SJCRH30 (cell line): ENCODE results near the gene SSR1. TPM values are rescaled to one million over a fixed set of nuclear protein-coding genes. Genes with fewer than 3 reads are reported as not detected.

Source experiments
- DNase-seq, 2 experiments: peaks; one replicate each; pipeline ENCODE4 v3.0.0-alpha.2; 2015 to 2020
- H3K27ac ChIP-seq: fragments of 250-450 bp; sonication (Bioruptor Pico); 2 replicates; pipeline ENCODE4 v1.5.1; 2020; ENCODE audit warnings: mild to moderate bottlenecking, moderate library complexity
- H3K27me3 ChIP-seq: fragments of 250-450 bp; sonication (Bioruptor Pico); 2 replicates; pipeline ENCODE4 v1.5.1; 2020; ENCODE audit warnings: mild to moderate bottlenecking, moderate library complexity
- H3K36me3 ChIP-seq: fragments of 250-450 bp; sonication (Bioruptor Pico); 2 replicates; pipeline ENCODE4 v1.5.1; 2020; ENCODE audit warnings: mild to moderate bottlenecking, moderate library complexity
- H3K4me1 ChIP-seq: fragments of 250-450 bp; sonication (Bioruptor Pico); 2 replicates; pipeline ENCODE4 v1.5.1; 2020; ENCODE audit warnings: mild to moderate bottlenecking, moderate library complexity
- H3K4me3 ChIP-seq: fragments of 250-450 bp; sonication (Bioruptor Pico); 2 replicates; pipeline ENCODE4 v1.5.1; 2020; ENCODE audit warnings: mild to moderate bottlenecking, moderate library complexity
- H3K9me3 ChIP-seq: fragments of 250-450 bp; sonication (Bioruptor Pico); replicated peaks from 2 replicates; pipeline ENCODE4 v1.5.1; 2020; ENCODE audit warnings: mild to moderate bottlenecking, moderate library complexity
- total RNA-seq: library from RNA; depleted of rRNA; stranded (reverse); fragments of >200 nt; shearing (Covaris generic); gene quantifications from 2 replicates; pipeline ENCODE4 v1.2.3, GENCODE V29; 2014

The SSR1 gene
- total RNA-seq, 1 experiment from 2014 or later, result 52.1 TPM

DNA sequence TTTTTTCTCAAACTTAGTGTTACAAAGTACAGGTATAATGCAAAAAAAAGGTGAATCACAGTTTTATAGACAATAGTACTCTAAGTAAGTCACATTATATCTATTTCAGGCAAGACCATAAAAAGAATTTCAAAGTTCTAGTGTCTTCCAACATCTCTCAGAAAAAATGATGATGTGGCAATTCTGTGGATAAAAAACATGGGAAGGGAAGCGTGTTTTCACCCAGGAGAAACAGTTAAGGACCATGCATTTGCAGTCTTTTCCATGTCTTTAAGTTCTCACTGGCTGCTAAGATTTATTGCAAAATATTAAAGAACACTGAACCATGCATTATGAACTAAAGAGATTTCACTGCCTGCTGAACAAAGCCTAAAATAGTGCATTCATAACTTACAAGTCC is 1.8 kb downstream of the SSR1 start:
- no peak overlapping the region for H3K27ac ChIP-seq
- 0 out of 2 replicates have a peak overlapping the region, but pooled peaks have one; percentile 86 for H3K4me3 ChIP-seq
- no peak for DNase-seq
- 0 out of 2 replicates have a peak, but pooled peaks cover 2% of the 10 kb centered on the region for H3K4me1 ChIP-seq
- H3K27me3 ChIP-seq, result no peaks in the 10 kb centered on the region
- peaks cover 9% of the 10 kb centered on the region; the same call in 1 of the 2 replicates for H3K36me3 ChIP-seq
- no peaks in the 10 kb centered on the region for H3K9me3 ChIP-seq

DNA sequence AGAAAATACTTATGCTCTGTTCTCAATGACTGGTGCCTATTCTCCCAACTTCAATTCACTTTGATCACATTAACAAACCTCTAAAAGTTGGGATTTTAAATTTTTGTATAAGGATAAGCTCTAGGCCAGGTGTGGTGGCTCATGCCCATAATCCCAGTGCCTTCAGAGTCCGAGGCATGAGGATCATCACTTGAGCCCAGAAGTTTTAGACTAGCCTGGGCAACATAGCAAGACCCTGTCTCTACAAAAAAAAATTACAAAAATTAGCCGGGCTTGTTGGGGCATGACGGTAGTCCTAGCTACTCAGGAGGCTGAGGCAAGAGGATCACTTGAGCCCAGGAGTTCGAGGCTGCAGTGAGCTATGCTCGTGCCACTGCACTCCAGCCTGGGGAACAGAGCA is 3.9 kb downstream of the SSR1 start:
- no peaks in the 10 kb centered on the region for H3K27me3 ChIP-seq
- H3K4me1 ChIP-seq, result 0 out of 2 replicates have a peak, but pooled peaks cover 2% of the 10 kb centered on the region
- no peak for DNase-seq
- no peak overlapping the region for H3K27ac ChIP-seq
- no peak overlapping the region for H3K4me3 ChIP-seq
- H3K36me3 ChIP-seq, result peaks cover 13% of the 10 kb centered on the region; the same call in 1 of the 2 replicates
- no peaks in the 10 kb centered on the region for H3K9me3 ChIP-seq

- H3K36me3 ChIP-seq, result peaks cover 13% of the 10 kb centered on the region; the same call in 1 of the 2 replicates
- H3K9me3 ChIP-seq, result no peaks in the 10 kb centered on the region
- 0 out of 2 replicates have a peak, but pooled peaks cover 2% of the 10 kb centered on the region for H3K4me1 ChIP-seq
- H3K27ac ChIP-seq, result no peak overlapping the region
- H3K27me3 ChIP-seq, result no peaks in the 10 kb centered on the region
- DNase-seq, result no peak
- no peak overlapping the region for H3K4me3 ChIP-seq
Observed at GRCh38 chr6:7307533-7307932, 5.5 kb downstream of the SSR1 start.

- no peak overlapping the region for H3K4me3 ChIP-seq
- H3K4me1 ChIP-seq, result no peaks in the 10 kb centered on the region
- H3K9me3 ChIP-seq, result no peaks in the 10 kb centered on the region
- no peak for DNase-seq
- H3K27ac ChIP-seq, result no peak overlapping the region
- no peaks in the 10 kb centered on the region for H3K27me3 ChIP-seq
- H3K36me3 ChIP-seq, result peaks cover 30% of the 10 kb centered on the region; the same call in 1 of the 2 replicates
Observed at GRCh38 chr6:7304821-7305220, 8.2 kb downstream of the SSR1 start.

GRCh38 chr6:7301702-7302101 is 11.3 kb downstream of the SSR1 start:
- Histone ChIP-seq H3K27me3 (no peaks in the 10 kb centered on the region), H3K4me1 (no peaks in the 10 kb centered on the region), H3K4me3 (no peak overlapping the region), H3K9me3 (no peaks in the 10 kb centered on the region), H3K27ac (no peak overlapping the region), H3K36me3 (peaks cover 37% of the 10 kb centered on the region; the same call in 1 of the 2 replicates)
- DNase-seq, result no peak

- no peaks in the 10 kb centered on the region for H3K4me1 ChIP-seq
- H3K9me3 ChIP-seq, result no peaks in the 10 kb centered on the region
- no peak overlapping the region for H3K27ac ChIP-seq
- no peak overlapping the region for H3K4me3 ChIP-seq
- no peak for DNase-seq
- peaks cover 40% of the 10 kb centered on the region; the same call in 1 of the 2 replicates for H3K36me3 ChIP-seq
- H3K27me3 ChIP-seq, result no peaks in the 10 kb centered on the region
Observed at GRCh38 chr6:7300926-7301325, 12.1 kb downstream of the SSR1 start.

DNA sequence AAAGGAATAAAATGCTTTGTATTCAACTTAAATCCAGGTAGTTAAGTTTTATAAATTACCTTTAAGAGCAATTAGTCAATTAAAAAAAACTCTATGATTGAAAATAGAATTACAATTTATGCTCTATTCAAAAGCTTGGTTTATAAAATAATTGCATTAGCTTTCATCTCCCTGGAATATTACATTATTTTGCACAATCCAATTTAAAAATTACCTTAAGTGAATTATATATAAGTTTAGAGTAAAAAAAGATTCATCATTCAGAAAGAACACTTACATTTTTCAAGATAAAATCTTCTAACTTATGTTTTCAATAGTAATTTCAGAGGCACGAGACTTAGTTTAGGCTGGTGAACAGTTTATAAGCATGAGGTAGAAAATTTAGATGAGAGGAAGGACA is 14.9 kb downstream of the SSR1 start:
- H3K36me3 ChIP-seq, result peaks cover 44% of the 10 kb centered on the region; the same call in 1 of the 2 replicates

GRCh38 chr6:7296602-7297001 is 16.4 kb downstream of the SSR1 start:
- H3K27me3 ChIP-seq, result no peaks in the 10 kb centered on the region
- H3K36me3 ChIP-seq, result peaks cover 41% of the 10 kb centered on the region; the same call in 1 of the 2 replicates
- no peaks in the 10 kb centered on the region for H3K9me3 ChIP-seq
- no peaks in the 10 kb centered on the region for H3K4me1 ChIP-seq
- DNase-seq, result no peak
- no peak overlapping the region for H3K4me3 ChIP-seq
- H3K27ac ChIP-seq, result no peak overlapping the region

More for the DNA sequence above, 14.9 kb downstream of the SSR1 start:
- H3K4me3 ChIP-seq, result no peak overlapping the region
- H3K27me3 ChIP-seq, result no peaks in the 10 kb centered on the region
- H3K9me3 ChIP-seq, result no peaks in the 10 kb centered on the region
- no peak overlapping the region for H3K27ac ChIP-seq
- no peaks in the 10 kb centered on the region for H3K4me1 ChIP-seq
- no peak for DNase-seq

DNA sequence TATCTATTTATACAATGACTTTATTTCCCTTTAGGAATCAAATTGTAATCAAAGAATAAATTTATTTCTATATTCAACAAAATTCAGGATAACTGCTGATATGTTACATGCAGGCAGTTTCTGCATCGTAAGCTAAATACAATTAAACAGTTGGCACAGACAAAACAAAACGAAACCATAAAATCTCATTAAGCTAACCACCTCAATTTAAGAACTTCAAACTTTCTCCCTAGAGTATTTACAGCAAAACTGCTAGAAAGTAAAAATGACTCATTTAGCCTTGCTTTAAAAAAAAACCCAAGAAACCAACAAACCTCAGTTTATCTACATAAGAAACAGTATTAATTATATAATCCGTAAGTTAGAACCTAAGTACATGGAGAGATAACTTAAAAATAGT is 17.1 kb downstream of the SSR1 start:
- Histone ChIP-seq H3K4me1 (no peaks in the 10 kb centered on the region), H3K27me3 (no peaks in the 10 kb centered on the region), H3K27ac (no peak overlapping the region), H3K4me3 (no peak overlapping the region), H3K36me3 (peaks cover 34% of the 10 kb centered on the region; the same call in 1 of the 2 replicates), H3K9me3 (no peaks in the 10 kb centered on the region)
- no peak for DNase-seq

DNA sequence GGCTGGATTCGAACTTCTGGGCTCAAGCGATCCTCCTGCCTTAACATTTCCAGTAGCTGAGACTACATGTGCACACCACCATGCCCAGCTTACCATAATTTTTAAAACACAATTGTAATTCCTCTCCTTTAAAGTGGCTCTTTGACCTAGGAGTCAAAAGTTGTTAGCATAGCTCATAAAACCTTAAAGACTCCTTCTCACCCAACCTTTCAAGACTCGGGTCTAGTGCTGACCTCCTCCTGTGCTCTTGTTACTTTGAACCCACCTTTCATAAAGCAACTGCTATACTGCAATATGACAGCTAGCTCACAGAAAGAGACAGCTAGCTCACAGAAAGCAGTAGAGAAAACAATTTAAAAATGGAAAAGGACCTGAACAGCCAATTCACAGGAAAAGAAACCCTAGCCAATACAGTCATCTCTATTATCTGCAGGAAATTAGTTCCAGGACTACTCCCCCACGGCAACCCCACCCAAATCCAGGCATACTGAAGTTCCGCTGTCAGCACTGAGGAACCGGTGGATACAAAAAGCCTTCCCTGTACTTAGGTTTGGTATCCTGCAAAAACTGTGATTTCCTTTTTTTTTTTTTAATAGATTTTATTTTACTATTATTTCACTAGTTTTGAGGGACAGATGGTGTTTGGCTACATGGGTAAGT is 20.3 kb downstream of the SSR1 start:
- no peaks in the 10 kb centered on the region for H3K9me3 ChIP-seq
- H3K4me3 ChIP-seq, result no peak overlapping the region
- no peak for DNase-seq
- no peak overlapping the region for H3K27ac ChIP-seq
- peaks cover 15% of the 10 kb centered on the region for H3K36me3 ChIP-seq
- no peaks in the 10 kb centered on the region for H3K4me1 ChIP-seq
- H3K27me3 ChIP-seq, result no peaks in the 10 kb centered on the region

DNA sequence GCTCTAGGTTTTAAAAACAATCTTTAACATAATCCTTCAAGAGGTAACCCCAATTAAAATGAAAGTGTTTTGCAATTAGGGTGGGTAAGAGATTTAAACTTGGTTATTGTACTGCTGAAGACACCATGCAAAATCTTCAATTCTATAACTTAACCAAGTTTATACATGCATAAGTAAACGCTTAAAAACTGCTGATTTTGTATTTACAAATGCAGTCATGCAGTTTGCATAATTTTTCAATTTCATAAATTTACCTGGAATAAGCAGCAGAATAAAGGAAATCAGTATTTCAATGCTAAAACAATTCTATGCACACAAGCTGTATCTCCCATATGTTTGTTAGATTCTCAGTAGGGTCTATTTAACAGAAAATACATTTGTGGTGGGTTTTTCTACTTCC is 22.9 kb downstream of the SSR1 start:
- Histone ChIP-seq H3K4me1 (no peaks in the 10 kb centered on the region), H3K27ac (no peak overlapping the region), H3K36me3 (peaks cover 11% of the 10 kb centered on the region), H3K9me3 (no peaks in the 10 kb centered on the region), H3K27me3 (no peaks in the 10 kb centered on the region), H3K4me3 (no peak overlapping the region)
- DNase-seq, result no peak

DNA sequence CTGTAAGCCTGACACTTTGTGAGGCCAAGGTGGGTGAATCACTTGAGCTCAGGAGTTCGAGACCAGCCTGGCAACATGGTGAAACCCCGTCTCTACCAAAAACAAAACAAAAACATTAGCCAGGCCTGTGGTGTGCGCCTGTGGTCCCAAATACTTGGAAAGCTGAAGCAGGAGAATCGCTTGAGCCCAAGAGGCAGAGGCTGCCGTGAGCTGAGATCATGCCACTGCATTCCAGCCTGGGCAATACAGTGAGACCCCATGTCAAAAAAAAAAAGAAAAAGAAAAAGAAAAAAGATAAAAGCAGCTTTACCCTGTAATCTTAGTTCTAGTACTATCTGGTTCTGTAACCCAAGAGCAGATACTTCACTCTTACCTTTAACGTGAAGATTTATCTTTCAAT is 27.6 kb downstream of the SSR1 start:
- Histone ChIP-seq H3K9me3 (no peaks in the 10 kb centered on the region), H3K4me3 (no peak overlapping the region), H3K36me3 (peaks cover 5% of the 10 kb centered on the region), H3K27ac (no peak overlapping the region), H3K27me3 (no peaks in the 10 kb centered on the region), H3K4me1 (no peaks in the 10 kb centered on the region)
- no peak for DNase-seq

DNA sequence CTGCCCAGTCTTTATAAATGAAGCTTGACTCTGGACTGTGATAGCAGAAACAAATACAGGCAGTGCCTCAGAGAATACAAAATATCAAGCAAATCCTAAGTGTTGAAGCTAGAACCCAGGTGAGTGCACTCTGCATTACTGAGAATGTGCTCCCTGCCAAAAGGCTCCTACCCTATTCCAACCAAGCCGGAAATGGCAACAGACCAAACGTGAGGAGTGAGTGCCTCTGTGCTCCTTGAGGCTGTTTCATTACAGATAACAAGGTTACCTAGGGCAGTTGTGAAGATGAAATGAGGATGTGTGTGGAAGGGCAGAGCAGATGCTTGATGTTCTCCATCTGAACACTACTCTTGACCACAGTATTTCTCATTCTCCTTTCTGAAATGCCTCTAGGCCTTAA is 29.3 kb downstream of the SSR1 start:
- no peak overlapping the region for H3K4me3 ChIP-seq
- H3K27ac ChIP-seq, result no peak overlapping the region
- no peaks in the 10 kb centered on the region for H3K27me3 ChIP-seq
- DNase-seq, result no peak
- H3K4me1 ChIP-seq, result no peaks in the 10 kb centered on the region
- peaks cover 5% of the 10 kb centered on the region; the same call in 1 of the 2 replicates for H3K36me3 ChIP-seq
- H3K9me3 ChIP-seq, result no peaks in the 10 kb centered on the region

DNA sequence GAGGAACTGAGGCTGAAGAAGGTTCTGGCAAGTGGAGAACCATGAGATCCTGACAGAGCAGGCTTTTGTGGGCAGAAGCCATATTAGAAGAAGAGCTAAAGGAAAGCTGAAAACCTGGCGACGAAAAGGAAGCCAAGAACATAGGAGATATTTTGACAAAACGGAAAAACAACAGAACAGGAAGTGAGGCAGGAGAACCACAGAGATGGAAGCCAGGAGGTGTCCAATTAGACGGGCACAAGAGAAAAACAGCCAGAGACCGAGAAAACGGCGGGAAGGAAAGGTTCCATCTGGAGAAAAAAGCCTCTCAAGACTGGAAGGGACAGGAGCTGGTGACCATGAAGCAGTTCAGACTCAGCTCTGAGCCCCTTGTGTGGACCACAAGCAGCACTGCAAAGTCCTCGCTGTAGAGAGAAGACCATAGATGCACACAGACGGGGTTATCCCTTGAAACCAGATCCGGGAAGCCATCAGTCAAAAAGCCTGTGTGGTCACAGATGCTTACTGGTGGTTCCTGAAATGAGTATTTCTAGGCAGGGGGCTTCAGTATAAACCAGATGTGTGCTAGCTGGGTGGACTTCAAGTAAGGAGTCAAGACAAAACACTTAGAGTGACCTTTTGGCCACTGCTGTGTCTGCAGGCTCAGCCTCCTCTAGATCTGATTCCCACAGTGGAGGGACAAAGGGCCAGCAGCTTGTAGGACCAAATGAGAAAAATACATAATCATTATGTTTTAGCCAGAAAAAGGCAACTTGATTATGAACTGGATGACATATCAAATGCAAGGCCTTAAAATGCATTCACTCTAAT is 30.7 kb downstream of the SSR1 start:
- Histone ChIP-seq H3K4me1 (no peaks in the 10 kb centered on the region), H3K9me3 (no peaks in the 10 kb centered on the region), H3K36me3 (0 out of 2 replicates have a peak, but pooled peaks cover 2% of the 10 kb centered on the region), H3K27me3 (no peaks in the 10 kb centered on the region), H3K27ac (no peak overlapping the region), H3K4me3 (no peak overlapping the region)
- no peak for DNase-seq

GRCh38 chr6:7276199-7276524 is 36.8 kb downstream of the SSR1 start:
- DNase-seq, result no peak
- Histone ChIP-seq H3K27me3 (no peaks in the 10 kb centered on the region), H3K36me3 (no peaks in the 10 kb centered on the region), H3K9me3 (no peaks in the 10 kb centered on the region), H3K27ac (no peak overlapping the region), H3K4me1 (no peaks in the 10 kb centered on the region), H3K4me3 (no peak overlapping the region)
